Sigmoid colon (tissue), 4 donors: ENCODE data around the gene ZMIZ1.

Experiments
- EP300 ChIP-seq, 4 donors: sonication (generic); formaldehyde crosslinking; IDR thresholded peaks; one replicate each; pipeline ENCODE4 v1.6.1; 2017; ENCODE audit warnings: antibody characterized with exemption in 4 of 4
- POLR2A ChIP-seq, 2 donors: fragments of 450-650 bp; IDR thresholded peaks; one replicate each; pipeline ENCODE4 v1.6.1; 2016; ENCODE audit warnings: antibody characterized with exemption in 2 of 2, mild to moderate bottlenecking in 2 of 2, moderate library complexity in 2 of 2
- TF ChIP-seq, protein P1 (sequence below), 4 experiments: fragments of 450-650 bp in 3 of 4; fragments of 200-600 bp in 1 of 4; IDR thresholded peaks; one replicate each; pipeline ENCODE4 v1.5.1; 2016 to 2019; ENCODE audit warnings: antibody characterized with exemption in 4 of 4, mild to moderate bottlenecking in 3 of 4, moderate library complexity in 2 of 4

DNA sequence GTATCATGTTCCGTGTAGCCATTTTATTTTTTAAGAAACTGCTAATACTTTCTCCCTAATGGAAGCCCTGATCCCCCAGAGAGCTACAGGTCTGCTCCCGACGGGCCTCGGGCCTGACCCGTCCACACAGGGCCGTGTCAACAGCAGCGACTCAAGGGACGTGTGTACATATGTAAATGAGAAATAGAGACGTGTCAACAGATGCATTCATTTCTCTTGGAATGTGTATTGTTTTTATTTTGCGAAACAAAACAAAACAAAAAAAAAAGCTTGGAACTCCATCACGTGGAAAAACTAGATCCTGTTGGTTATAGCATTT lies 246.8 kb downstream of the ZMIZ1 start:
- TF ChIP-seq, protein P1, sequence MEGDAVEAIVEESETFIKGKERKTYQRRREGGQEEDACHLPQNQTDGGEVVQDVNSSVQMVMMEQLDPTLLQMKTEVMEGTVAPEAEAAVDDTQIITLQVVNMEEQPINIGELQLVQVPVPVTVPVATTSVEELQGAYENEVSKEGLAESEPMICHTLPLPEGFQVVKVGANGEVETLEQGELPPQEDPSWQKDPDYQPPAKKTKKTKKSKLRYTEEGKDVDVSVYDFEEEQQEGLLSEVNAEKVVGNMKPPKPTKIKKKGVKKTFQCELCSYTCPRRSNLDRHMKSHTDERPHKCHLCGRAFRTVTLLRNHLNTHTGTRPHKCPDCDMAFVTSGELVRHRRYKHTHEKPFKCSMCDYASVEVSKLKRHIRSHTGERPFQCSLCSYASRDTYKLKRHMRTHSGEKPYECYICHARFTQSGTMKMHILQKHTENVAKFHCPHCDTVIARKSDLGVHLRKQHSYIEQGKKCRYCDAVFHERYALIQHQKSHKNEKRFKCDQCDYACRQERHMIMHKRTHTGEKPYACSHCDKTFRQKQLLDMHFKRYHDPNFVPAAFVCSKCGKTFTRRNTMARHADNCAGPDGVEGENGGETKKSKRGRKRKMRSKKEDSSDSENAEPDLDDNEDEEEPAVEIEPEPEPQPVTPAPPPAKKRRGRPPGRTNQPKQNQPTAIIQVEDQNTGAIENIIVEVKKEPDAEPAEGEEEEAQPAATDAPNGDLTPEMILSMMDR (IDR thresholded peaks at IDR 0.05): no peak
- no peak for TF ChIP-seq POLR2A (IDR thresholded peaks at IDR 0.05)
- no peak for TF ChIP-seq EP300 (IDR thresholded peaks at IDR 0.05)
